Measurements from ENCODE around the gene KLHL35.
A peak's percentile ranks its signal among the peaks of the same experiment; 100 is the strongest.

Gene KLHL35

GRCh38 chr11:75478783-75479596, 46.0 kb upstream of the KLHL35 start:
- no peak for DNase-seq (ENCODE audit: low read depth)
- TF ChIP-seq MYC (IDR thresholded peaks at IDR 0.05; ENCODE audit: low read depth, low read length) (no peak), POLR2A (IDR thresholded peaks at IDR 0.05; ENCODE audit: extremely low read depth, insufficient read length) (no peak), MAX (IDR thresholded peaks at IDR 0.05; ENCODE audit: low read depth, low read length) (no peak), CTCF (IDR thresholded peaks at IDR 0.05; ENCODE audit: low read depth, low read length) (no peak)
- H3K4me3 ChIP-seq (ENCODE audit: low read depth, low read length), result no peak overlapping the region

- TF ChIP-seq CTCF (IDR thresholded peaks at IDR 0.05; ENCODE audit: low read depth, low read length) (no peak), POLR2A (IDR thresholded peaks at IDR 0.05; ENCODE audit: extremely low read depth, insufficient read length) (no peak), MYC (IDR thresholded peaks at IDR 0.05; ENCODE audit: low read depth, low read length) (no peak), MAX (IDR thresholded peaks at IDR 0.05; ENCODE audit: low read depth, low read length) (no peak)
- no peak for DNase-seq (ENCODE audit: low read depth)
- H3K4me3 ChIP-seq (ENCODE audit: low read depth, low read length), result no peak overlapping the region
Observed at GRCh38 chr11:75477614-75477935, 44.6 kb upstream of the KLHL35 start.

- TF ChIP-seq CTCF (IDR thresholded peaks at IDR 0.05; ENCODE audit: low read depth, low read length), result no peak
- H3K4me3 ChIP-seq (ENCODE audit: low read depth, low read length), result no peak overlapping the region
- DNase-seq (ENCODE audit: low read depth), result no peak
Observed at GRCh38 chr11:75476739-75477613, 44.0 kb upstream of the KLHL35 start.

GRCh38 chr11:75475767-75476650, 43.0 kb upstream of the KLHL35 start:
- TF ChIP-seq MYC (IDR thresholded peaks at IDR 0.05; ENCODE audit: low read depth, low read length), result 0 out of 2 replicates have a peak, but pooled peaks have one; percentile 22
- TF ChIP-seq POLR2A (IDR thresholded peaks at IDR 0.05; ENCODE audit: extremely low read depth, insufficient read length), result peak; percentile 6
- TF ChIP-seq MAX (IDR thresholded peaks at IDR 0.05; ENCODE audit: low read depth, low read length), result peak; percentile 10; the same call in 1 of the 2 replicates
- TF ChIP-seq CTCF (IDR thresholded peaks at IDR 0.05; ENCODE audit: low read depth, low read length), result no peak
- peak; percentile 77 for DNase-seq (ENCODE audit: low read depth)
- peak overlapping the region; percentile 46 for H3K4me3 ChIP-seq (ENCODE audit: low read depth, low read length)

- peak overlapping the region; percentile 46 for H3K4me3 ChIP-seq (ENCODE audit: low read depth, low read length)
- DNase-seq (ENCODE audit: low read depth), result peak; percentile 91
- TF ChIP-seq POLR2A (IDR thresholded peaks at IDR 0.05; ENCODE audit: extremely low read depth, insufficient read length) (peak; percentile 30), MAX (IDR thresholded peaks at IDR 0.05; ENCODE audit: low read depth, low read length) (no peak)
Observed at GRCh38 chr11:75474878-75475766, 42.1 kb upstream of the KLHL35 start.
